DOHH2 (cell line): ENCODE results near the gene PAK5.

Source experiments
- EZH2phosphoT487 ChIP-seq: fragments of 200-600 bp; sonication (generic); IDR thresholded peaks from 2 replicates; pipeline ENCODE4 v1.6.1; 2017; ENCODE audit warnings: borderline replicate concordance, mild to moderate bottlenecking, antibody characterized with exemption, low read length, moderate library complexity, mixed read lengths
- TF ChIP-seq, protein P1 (sequence below): fragments of 200-600 bp; sonication (generic); IDR thresholded peaks from one replicate; pipeline ENCODE4 v1.5.1; 2014; ENCODE audit warnings: antibody characterized with exemption, mild to moderate bottlenecking, low read depth, low read length; ENCODE audit not compliant: poor library complexity, severe bottlenecking

DNA sequence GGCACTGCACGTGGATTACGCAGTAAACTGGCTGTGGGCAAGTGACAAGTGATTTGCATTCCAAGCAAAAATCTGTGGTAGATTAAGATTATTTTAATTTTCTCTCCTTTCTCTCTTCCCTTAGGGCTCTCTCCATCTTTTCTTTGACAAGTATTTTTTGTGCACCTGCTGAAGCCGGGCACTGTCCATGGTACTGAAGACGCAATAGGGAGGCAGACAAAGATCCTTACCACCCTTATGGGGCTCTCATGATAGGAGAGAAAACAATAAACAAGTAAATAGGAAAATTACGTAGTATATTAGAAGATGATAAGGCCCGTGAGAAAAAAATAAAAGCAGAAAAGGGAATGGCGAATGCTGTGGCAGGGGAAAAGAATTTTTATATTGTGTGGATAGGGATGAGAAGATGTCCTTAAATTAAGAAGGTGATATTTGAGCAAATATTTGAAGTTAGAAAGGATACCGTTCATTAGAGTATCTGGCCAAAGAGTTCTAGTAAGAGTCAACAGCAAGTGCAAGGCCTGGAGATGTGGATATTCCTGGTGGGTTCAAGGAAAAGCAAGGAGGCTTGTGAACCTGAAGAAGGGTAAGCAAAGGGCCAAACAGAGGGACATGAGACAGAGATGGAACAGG lies 178.5 kb downstream of the PAK5 start:
- TF ChIP-seq, protein P1, sequence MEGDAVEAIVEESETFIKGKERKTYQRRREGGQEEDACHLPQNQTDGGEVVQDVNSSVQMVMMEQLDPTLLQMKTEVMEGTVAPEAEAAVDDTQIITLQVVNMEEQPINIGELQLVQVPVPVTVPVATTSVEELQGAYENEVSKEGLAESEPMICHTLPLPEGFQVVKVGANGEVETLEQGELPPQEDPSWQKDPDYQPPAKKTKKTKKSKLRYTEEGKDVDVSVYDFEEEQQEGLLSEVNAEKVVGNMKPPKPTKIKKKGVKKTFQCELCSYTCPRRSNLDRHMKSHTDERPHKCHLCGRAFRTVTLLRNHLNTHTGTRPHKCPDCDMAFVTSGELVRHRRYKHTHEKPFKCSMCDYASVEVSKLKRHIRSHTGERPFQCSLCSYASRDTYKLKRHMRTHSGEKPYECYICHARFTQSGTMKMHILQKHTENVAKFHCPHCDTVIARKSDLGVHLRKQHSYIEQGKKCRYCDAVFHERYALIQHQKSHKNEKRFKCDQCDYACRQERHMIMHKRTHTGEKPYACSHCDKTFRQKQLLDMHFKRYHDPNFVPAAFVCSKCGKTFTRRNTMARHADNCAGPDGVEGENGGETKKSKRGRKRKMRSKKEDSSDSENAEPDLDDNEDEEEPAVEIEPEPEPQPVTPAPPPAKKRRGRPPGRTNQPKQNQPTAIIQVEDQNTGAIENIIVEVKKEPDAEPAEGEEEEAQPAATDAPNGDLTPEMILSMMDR: no peak
- TF ChIP-seq EZH2phosphoT487: no peak
